Smooth muscle cell of the brain vasculature (primary cell): ENCODE results near the gene SLC34A3.
"Not testable (repeated sequence)": the region's sequence is repeated elsewhere in the genome, so short reads cannot be mapped to it uniquely, and the experiment has no call there.

Source experiments
- DNase-seq: peaks from one replicate; pipeline ENCODE4 v3.0.0-alpha.2; 2012; ENCODE audit warnings: low read depth, low spot score

SLC34A3 gene

GRCh38 chr9:137241490-137242268 lies 11.0 kb downstream of the SLC34A3 start:
- DNase-seq: no peak

- DNase-seq: no peak
These were observed 11.8 kb downstream of the SLC34A3 start for GRCh38 chr9:137242269-137243203.

GRCh38 chr9:137243266-137243625 lies 12.5 kb downstream of the SLC34A3 start:
- not testable (repeated sequence) for DNase-seq

- no peak for DNase-seq
These were observed 13.2 kb downstream of the SLC34A3 start for GRCh38 chr9:137243626-137244485.

GRCh38 chr9:137244486-137245449 lies 14.1 kb downstream of the SLC34A3 start:
- DNase-seq: no peak

GRCh38 chr9:137245450-137246421 lies 15.0 kb downstream of the SLC34A3 start:
- no peak for DNase-seq

- DNase-seq: no peak
These were observed 16.6 kb downstream of the SLC34A3 start for GRCh38 chr9:137247135-137247915.

- no peak for DNase-seq
These were observed 17.1 kb downstream of the SLC34A3 start for GRCh38 chr9:137247916-137248175.

- no peak for DNase-seq
These were observed 19.9 kb downstream of the SLC34A3 start for GRCh38 chr9:137250329-137251193.

- DNase-seq: no peak
These were observed 20.4 kb downstream of the SLC34A3 start, which contains the start of gene STPG3 for GRCh38 chr9:137251194-137251461. TSS of gene STPG3 (plus strand) at chr9:137251286. CDS start at chr9:137251287, 1 bp downstream.

GRCh38 chr9:137251490-137252268 lies 21.0 kb downstream of the SLC34A3 start:
- DNase-seq: no peak

GRCh38 chr9:137252555-137253506 lies 22.1 kb downstream of the SLC34A3 start:
- DNase-seq: no peak

- DNase-seq: no peak
These were observed 23.3 kb downstream of the SLC34A3 start for GRCh38 chr9:137253717-137254623.

- DNase-seq: no peak
These were observed 24.1 kb downstream of the SLC34A3 start, which contains the start of gene NELFB for GRCh38 chr9:137254624-137255447. TSS of gene NELFB (plus strand) at chr9:137255327.
